Liver (tissue), 9 donors: ENCODE measurements around the gene GGACT. TPM values are rescaled to one million over a fixed set of nuclear protein-coding genes. Genes with fewer than 3 reads are reported as not detected.

Experiments used
- DNase-seq: peaks from one replicate; pipeline ENCODE4 v3.0.0-alpha.2; 2017; ENCODE audit warnings: low spot score
- H3K27ac ChIP-seq, 2 donors: one replicate each; pipeline ENCODE4 v1.7.0; 2013; ENCODE audit warnings: inconsistent platforms in 2 of 2, low read length in 2 of 2, control low read depth in 1 of 2, low read depth in 1 of 2, mild to moderate bottlenecking in 1 of 2
- H3K27me3 ChIP-seq, 4 donors: one replicate each; pipeline versions ENCODE4 v1.6.1 to v1.7.0; 2013; ENCODE audit warnings: low read length in 3 of 4, inconsistent platforms in 1 of 4, mild to moderate bottlenecking in 1 of 4, moderate library complexity in 1 of 4; ENCODE audit not compliant: control insufficient read depth in 4 of 4, insufficient read depth in 4 of 4
- H3K36me3 ChIP-seq, 4 donors: one replicate each; pipeline versions ENCODE4 v1.6.1 to v1.7.0; 2013; ENCODE audit warnings: low read length in 3 of 4, mild to moderate bottlenecking in 3 of 4, low read depth in 1 of 4, moderate library complexity in 1 of 4; ENCODE audit not compliant: control insufficient read depth in 4 of 4, insufficient read depth in 3 of 4
- H3K4me1 ChIP-seq, 4 donors: one replicate each; pipeline versions ENCODE4 v1.6.1 to v1.7.0; 2013; ENCODE audit warnings: low read length in 3 of 4, mild to moderate bottlenecking in 3 of 4, moderate library complexity in 1 of 4; ENCODE audit not compliant: control insufficient read depth in 4 of 4, insufficient read depth in 4 of 4
- H3K4me3 ChIP-seq, 3 donors: one replicate each; pipeline versions ENCODE4 v1.6.1 to v1.7.0; 2013; ENCODE audit warnings: low read length in 3 of 3, control low read depth in 1 of 3, low read depth in 1 of 3, mild to moderate bottlenecking in 1 of 3
- H3K9ac ChIP-seq, 2 donors: one replicate each; pipeline ENCODE4 v1.7.0; 2013; ENCODE audit warnings: low read length in 2 of 2, mild to moderate bottlenecking in 2 of 2, moderate library complexity in 2 of 2, control low read depth in 1 of 2, low read depth in 1 of 2
- H3K9me3 ChIP-seq, 4 donors: one replicate each; pipeline versions ENCODE4 v1.6.1 to v1.7.0; 2013; ENCODE audit warnings: low read length in 3 of 4; ENCODE audit not compliant: control insufficient read depth in 4 of 4
- EGR1 ChIP-seq, 2 donors: IDR thresholded peaks; 2 replicates each; pipeline ENCODE4 v1.6.1; 2016 to 2018; ENCODE audit warnings: antibody characterized with exemption in 2 of 2, low read depth in 2 of 2
- FOXA1 ChIP-seq: IDR thresholded peaks from 2 replicates; pipeline ENCODE4 v1.6.1; 2016; ENCODE audit warnings: antibody characterized with exemption
- FOXA2 ChIP-seq: IDR thresholded peaks from 2 replicates; pipeline ENCODE4 v1.6.1; 2016; ENCODE audit warnings: antibody characterized with exemption
- GABPA ChIP-seq, 2 donors: IDR thresholded peaks in 1 of 2; conservative IDR thresholded peaks in 1 of 2; 2 replicates each; pipeline ENCODE4 v1.6.1; 2016; ENCODE audit warnings: antibody characterized with exemption in 2 of 2, mild to moderate bottlenecking in 1 of 2, moderate library complexity in 1 of 2
- HNF4A ChIP-seq, 2 donors: conservative IDR thresholded peaks; 2 replicates each; pipeline ENCODE4 v1.6.1; 2016; ENCODE audit warnings: antibody characterized with exemption in 2 of 2, mild to moderate bottlenecking in 2 of 2
- HNF4G ChIP-seq: IDR thresholded peaks from 2 replicates; pipeline ENCODE4 v1.6.1; 2016; ENCODE audit warnings: antibody characterized with exemption
- JUND ChIP-seq, 2 donors: IDR thresholded peaks; 2 replicates each; pipeline ENCODE4 v1.6.1; 2016; ENCODE audit warnings: antibody characterized with exemption in 2 of 2
- RAD21 ChIP-seq, 2 donors: IDR thresholded peaks; 2 replicates each; pipeline ENCODE4 v1.6.1; 2016; ENCODE audit warnings: antibody characterized with exemption in 2 of 2, mild to moderate bottlenecking in 2 of 2
- RXRA ChIP-seq, 2 donors: IDR thresholded peaks; 2 replicates each; pipeline ENCODE4 v1.6.1; 2017 to 2018; ENCODE audit warnings: antibody characterized with exemption in 2 of 2, mild to moderate bottlenecking in 1 of 2
- SP1 ChIP-seq: IDR thresholded peaks from 2 replicates; pipeline ENCODE4 v1.6.1; 2018; ENCODE audit warnings: antibody characterized with exemption, mild to moderate bottlenecking
- TAF1 ChIP-seq: conservative IDR thresholded peaks from 2 replicates; pipeline ENCODE4 v1.6.1; 2016; ENCODE audit warnings: antibody characterized with exemption, mild to moderate bottlenecking
- WGBS: extraction: QIAGEN DNeasy Blood & Tissue Kit; methylation state at CpG from one replicate; pipeline ENCODE4 v1.1.7; 2013; 5-methylcytosine and 5-hydroxymethylcytosine counted together
- polyA plus RNA-seq, 2 donors: library from polyadenylated mRNA; stranded (reverse) in 1 of 2; unstranded in 1 of 2; fragments of 200-250 nt in 1 of 2; fragments of >200 nt in 1 of 2; fragmentation: Nextera tagmentation in 1 of 2; extraction: Ambion mirVana in 1 of 2; gene quantifications; one replicate each; pipeline versions ENCODE4 v1.2.1 to v1.2.3, GENCODE V29; 2013 to 2015
- total RNA-seq, 2 donors: library from RNA; depleted of rRNA; stranded (reverse); fragments of >200 nt; gene quantifications; one replicate each; pipeline ENCODE4 v1.2.3, GENCODE V29; 2014
- TF ChIP-seq, protein P1 (sequence below): fragments of 150-350 bp; IDR thresholded peaks from 2 replicates; pipeline ENCODE4 v1.5.1; 2017; ENCODE audit warnings: improper control_type of control experiment, low read depth, low read length; ENCODE audit not compliant: missing input control
- TF ChIP-seq, protein P2 (sequence below): IDR thresholded peaks from 2 replicates; pipeline ENCODE4 v1.6.1; 2016; ENCODE audit warnings: antibody characterized with exemption
- TF ChIP-seq, protein P3 (sequence below): IDR thresholded peaks from 2 replicates; pipeline ENCODE4 v1.6.1; 2016; ENCODE audit warnings: antibody characterized with exemption
- TF ChIP-seq, protein P4 (sequence below): IDR thresholded peaks from 2 replicates; pipeline ENCODE4 v1.6.1; 2016; ENCODE audit warnings: antibody characterized with exemption
- TF ChIP-seq, protein P5 (sequence below): IDR thresholded peaks from 2 replicates; pipeline ENCODE4 v1.6.1; 2016; ENCODE audit warnings: antibody characterized with exemption, mild to moderate bottlenecking
- donor health status: healthy.
- donor health status: healthy.
- donor health status: healthy.
- donor health status: healthy.
- donor health status: healthy.

The GGACT gene
- total and polyA plus RNA-seq, 4 donors: 2.5 to 6.3 (median 4.1) TPM

DNA sequence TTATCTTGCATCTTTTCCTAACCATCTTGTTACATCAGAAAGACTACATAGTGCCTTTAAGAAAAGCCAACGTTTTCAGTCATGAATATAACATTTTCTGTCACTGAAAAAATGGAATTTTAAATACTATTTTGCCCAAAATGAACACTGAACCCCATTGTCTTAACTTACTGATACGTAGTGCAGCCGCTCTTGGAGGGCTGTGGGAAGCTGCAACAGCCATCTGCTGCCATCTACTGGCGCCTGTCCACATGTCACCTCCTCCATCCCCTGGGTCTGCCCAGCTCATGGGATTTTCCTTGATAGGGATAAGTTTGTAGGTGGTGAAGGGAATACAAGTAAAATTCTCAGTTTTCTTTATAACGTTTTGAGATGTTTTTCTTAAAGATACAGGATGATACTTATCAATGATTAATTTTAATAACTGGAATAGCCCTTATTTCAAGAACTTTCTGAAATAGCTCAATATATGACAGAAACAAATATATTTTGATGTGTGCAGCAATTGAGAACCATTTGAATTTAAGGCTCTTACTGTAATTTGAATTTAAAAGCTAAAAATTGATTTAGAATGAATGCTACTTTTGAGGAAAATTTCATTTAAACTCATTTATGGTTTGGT lies 73.7 kb downstream of the GGACT start (continued):
- TF ChIP-seq EGR1 (IDR thresholded peaks at IDR 0.05; ENCODE audit: low read depth in 2 of 2) (no peak), FOXA2 (no peak), SP1 (no peak)

DNA sequence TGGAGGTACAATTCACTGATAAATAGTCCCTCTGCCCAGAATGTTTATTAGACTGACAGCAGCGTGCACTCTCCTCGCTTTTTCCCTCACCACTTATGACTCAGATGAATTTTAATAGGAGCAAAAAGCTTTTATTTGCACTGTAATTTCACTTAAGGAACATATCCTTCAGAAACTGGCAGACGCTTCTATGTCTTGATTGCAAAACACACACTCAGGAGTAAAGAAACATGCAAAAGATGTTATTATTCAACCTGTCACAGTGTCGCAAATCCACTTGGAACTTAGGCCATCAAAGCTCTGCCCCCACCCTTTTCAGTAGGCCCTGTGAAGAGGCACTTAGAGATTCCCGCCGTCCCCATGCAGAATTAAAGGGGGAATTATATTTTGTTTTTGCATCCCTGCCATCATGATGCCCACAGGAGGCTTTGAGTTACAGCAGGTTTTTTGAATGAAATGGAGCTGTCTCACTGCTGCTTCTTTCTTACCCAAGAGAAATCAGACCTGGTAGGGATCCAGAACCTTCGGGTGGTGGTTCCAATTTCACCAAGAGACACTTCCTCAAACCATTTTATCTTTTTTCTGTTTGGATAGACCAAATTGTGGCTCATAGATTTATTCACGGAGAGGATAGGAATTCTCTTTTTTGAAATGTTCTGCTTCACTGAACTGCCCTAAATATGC lies 74.5 kb downstream of the GGACT start:
- no peak overlapping the region for H3K9ac ChIP-seq
- no peak for DNase-seq
- TF ChIP-seq FOXA1: no peak
- no peak for TF ChIP-seq TAF1
- no peak for TF ChIP-seq JUND (IDR thresholded peaks at IDR 0.05)
- TF ChIP-seq, protein P1, sequence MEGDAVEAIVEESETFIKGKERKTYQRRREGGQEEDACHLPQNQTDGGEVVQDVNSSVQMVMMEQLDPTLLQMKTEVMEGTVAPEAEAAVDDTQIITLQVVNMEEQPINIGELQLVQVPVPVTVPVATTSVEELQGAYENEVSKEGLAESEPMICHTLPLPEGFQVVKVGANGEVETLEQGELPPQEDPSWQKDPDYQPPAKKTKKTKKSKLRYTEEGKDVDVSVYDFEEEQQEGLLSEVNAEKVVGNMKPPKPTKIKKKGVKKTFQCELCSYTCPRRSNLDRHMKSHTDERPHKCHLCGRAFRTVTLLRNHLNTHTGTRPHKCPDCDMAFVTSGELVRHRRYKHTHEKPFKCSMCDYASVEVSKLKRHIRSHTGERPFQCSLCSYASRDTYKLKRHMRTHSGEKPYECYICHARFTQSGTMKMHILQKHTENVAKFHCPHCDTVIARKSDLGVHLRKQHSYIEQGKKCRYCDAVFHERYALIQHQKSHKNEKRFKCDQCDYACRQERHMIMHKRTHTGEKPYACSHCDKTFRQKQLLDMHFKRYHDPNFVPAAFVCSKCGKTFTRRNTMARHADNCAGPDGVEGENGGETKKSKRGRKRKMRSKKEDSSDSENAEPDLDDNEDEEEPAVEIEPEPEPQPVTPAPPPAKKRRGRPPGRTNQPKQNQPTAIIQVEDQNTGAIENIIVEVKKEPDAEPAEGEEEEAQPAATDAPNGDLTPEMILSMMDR: no peak
- no peak for TF ChIP-seq RXRA (IDR thresholded peaks at IDR 0.05)
- TF ChIP-seq HNF4A (conservative IDR thresholded peaks at IDR 0.05): no peak
- TF ChIP-seq GABPA (IDR thresholded peaks at IDR 0.05 in 1 of 2, conservative IDR thresholded peaks at IDR 0.05 in 1 of 2): no peak
- TF ChIP-seq, protein P2, sequence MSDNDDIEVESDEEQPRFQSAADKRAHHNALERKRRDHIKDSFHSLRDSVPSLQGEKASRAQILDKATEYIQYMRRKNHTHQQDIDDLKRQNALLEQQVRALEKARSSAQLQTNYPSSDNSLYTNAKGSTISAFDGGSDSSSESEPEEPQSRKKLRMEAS: no peak
- TF ChIP-seq, protein P3, sequence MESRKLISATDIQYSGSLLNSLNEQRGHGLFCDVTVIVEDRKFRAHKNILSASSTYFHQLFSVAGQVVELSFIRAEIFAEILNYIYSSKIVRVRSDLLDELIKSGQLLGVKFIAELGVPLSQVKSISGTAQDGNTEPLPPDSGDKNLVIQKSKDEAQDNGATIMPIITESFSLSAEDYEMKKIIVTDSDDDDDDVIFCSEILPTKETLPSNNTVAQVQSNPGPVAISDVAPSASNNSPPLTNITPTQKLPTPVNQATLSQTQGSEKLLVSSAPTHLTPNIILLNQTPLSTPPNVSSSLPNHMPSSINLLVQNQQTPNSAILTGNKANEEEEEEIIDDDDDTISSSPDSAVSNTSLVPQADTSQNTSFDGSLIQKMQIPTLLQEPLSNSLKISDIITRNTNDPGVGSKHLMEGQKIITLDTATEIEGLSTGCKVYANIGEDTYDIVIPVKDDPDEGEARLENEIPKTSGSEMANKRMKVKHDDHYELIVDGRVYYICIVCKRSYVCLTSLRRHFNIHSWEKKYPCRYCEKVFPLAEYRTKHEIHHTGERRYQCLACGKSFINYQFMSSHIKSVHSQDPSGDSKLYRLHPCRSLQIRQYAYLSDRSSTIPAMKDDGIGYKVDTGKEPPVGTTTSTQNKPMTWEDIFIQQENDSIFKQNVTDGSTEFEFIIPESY: no peak
- no peak for TF ChIP-seq RAD21 (IDR thresholded peaks at IDR 0.05)
- TF ChIP-seq EGR1 (IDR thresholded peaks at IDR 0.05; ENCODE audit: low read depth in 2 of 2): no peak
- no peak for TF ChIP-seq HNF4G
- no peak for TF ChIP-seq SP1
- TF ChIP-seq, protein P4, sequence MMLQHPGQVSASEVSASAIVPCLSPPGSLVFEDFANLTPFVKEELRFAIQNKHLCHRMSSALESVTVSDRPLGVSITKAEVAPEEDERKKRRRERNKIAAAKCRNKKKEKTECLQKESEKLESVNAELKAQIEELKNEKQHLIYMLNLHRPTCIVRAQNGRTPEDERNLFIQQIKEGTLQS: no peak
- TF ChIP-seq FOXA2: no peak
- TF ChIP-seq, protein P5, sequence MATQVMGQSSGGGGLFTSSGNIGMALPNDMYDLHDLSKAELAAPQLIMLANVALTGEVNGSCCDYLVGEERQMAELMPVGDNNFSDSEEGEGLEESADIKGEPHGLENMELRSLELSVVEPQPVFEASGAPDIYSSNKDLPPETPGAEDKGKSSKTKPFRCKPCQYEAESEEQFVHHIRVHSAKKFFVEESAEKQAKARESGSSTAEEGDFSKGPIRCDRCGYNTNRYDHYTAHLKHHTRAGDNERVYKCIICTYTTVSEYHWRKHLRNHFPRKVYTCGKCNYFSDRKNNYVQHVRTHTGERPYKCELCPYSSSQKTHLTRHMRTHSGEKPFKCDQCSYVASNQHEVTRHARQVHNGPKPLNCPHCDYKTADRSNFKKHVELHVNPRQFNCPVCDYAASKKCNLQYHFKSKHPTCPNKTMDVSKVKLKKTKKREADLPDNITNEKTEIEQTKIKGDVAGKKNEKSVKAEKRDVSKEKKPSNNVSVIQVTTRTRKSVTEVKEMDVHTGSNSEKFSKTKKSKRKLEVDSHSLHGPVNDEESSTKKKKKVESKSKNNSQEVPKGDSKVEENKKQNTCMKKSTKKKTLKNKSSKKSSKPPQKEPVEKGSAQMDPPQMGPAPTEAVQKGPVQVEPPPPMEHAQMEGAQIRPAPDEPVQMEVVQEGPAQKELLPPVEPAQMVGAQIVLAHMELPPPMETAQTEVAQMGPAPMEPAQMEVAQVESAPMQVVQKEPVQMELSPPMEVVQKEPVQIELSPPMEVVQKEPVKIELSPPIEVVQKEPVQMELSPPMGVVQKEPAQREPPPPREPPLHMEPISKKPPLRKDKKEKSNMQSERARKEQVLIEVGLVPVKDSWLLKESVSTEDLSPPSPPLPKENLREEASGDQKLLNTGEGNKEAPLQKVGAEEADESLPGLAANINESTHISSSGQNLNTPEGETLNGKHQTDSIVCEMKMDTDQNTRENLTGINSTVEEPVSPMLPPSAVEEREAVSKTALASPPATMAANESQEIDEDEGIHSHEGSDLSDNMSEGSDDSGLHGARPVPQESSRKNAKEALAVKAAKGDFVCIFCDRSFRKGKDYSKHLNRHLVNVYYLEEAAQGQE: no peak
- peaks cover 0 to 3% (median under 1%) of the 10 kb centered on the region in 4 donors for H3K36me3 ChIP-seq
- H3K4me1 ChIP-seq: peaks cover 4 to 39% (median 28%) of the 10 kb centered on the region in 4 donors
- 76% methylated on average over 8 of the region's 8 CpGs for WGBS
- H3K27ac ChIP-seq: no peak overlapping the region
- H3K4me3 ChIP-seq: no peak overlapping the region
- no peaks in the 10 kb centered on the region for H3K27me3 ChIP-seq
- no peaks in the 10 kb centered on the region for H3K9me3 ChIP-seq
